Astrocyte of the spinal cord (primary cell): Measurements from ENCODE around the gene C1orf35.

Source experiments
- DNase-seq: peaks from one replicate; pipeline ENCODE4 v3.0.0; 2011; ENCODE audit warnings: low read depth, low spot score
- H3K4me3 ChIP-seq: 2 replicates; pipeline ENCODE4 v1.5.1; 2011; ENCODE audit warnings: low read depth, mild to moderate bottlenecking, low read length, moderate library complexity
- in situ Hi-C: cut with HindIII; loops from 2 replicates; pipeline ENCODE4 v1.10.0; 2017; ENCODE audit warnings: low sequenced_read_pairs
- TF ChIP-seq, protein P1 (sequence below): IDR thresholded peaks from 2 replicates; pipeline ENCODE4 v1.5.1; 2012; ENCODE audit warnings: low read depth, mild to moderate bottlenecking, low read length, inconsistent platforms

C1orf35 gene

DNA sequence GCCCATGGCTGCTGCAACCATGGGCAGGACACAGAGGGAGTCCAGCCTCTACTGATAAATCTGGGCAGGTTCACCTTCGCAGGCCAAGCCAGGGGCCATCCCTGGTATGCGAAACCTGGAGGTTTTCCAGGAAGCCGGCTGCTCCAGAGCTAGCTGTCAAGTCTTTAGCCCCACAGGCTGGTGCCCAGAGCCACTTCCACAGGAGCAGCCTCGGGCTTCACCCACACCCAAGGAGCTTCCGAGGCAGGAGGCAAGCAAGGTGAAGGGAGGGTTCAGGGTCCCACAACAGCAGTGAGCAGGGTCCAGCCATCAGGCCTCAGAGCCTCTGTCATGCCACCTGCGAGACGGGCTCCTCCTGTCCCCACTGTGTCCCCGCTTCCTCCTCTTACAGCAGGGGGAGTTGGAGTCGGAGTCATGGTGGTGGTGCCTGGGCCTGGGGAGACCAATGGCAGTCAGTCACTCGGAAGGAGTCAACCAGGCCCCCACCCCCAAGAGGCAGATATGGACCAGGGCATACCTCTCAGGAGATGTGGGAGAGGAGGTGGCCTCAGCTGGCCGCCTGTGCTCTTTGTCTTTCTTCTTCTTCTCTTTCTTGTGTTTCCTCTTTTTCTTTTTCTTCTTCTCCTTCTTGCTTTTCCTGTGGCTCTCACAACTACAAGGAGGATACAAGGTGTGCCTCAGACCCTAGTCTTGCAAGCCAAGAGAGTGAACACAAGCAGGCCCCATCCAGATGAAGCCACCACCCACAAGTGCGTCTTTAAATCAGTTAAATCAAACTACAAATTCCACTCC is 2.1 kb downstream of the C1orf35 start:
- no peak overlapping the region for H3K4me3 ChIP-seq
- in situ Hi-C loops, result no loop called here
- TF ChIP-seq, protein P1, sequence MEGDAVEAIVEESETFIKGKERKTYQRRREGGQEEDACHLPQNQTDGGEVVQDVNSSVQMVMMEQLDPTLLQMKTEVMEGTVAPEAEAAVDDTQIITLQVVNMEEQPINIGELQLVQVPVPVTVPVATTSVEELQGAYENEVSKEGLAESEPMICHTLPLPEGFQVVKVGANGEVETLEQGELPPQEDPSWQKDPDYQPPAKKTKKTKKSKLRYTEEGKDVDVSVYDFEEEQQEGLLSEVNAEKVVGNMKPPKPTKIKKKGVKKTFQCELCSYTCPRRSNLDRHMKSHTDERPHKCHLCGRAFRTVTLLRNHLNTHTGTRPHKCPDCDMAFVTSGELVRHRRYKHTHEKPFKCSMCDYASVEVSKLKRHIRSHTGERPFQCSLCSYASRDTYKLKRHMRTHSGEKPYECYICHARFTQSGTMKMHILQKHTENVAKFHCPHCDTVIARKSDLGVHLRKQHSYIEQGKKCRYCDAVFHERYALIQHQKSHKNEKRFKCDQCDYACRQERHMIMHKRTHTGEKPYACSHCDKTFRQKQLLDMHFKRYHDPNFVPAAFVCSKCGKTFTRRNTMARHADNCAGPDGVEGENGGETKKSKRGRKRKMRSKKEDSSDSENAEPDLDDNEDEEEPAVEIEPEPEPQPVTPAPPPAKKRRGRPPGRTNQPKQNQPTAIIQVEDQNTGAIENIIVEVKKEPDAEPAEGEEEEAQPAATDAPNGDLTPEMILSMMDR, result no peak
- DNase-seq, result no peak

DNA sequence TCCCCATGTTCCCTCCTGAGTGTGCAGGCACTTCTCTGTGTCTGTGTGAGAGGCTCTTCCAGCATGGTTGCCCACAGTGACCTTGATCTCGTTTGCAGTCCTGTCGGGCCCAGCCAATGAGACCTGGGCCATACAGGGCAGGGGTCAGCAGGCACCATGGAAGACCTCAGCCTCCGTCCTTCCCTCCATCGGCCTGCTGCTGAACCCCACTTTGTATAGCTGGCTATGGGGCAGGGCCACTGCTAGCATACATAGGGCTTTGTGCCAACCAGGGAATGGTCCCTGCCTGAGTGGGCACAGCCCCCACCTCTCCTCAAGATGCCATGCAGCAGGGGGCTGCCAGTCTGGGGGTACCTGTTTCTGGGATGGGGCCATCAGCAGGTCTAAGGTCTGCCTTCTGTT is 3.8 kb downstream of the C1orf35 start:
- DNase-seq, result no peak
- no peak overlapping the region for H3K4me3 ChIP-seq
- in situ Hi-C loops, result no loop called here
- TF ChIP-seq, protein P1, result no peak

DNA sequence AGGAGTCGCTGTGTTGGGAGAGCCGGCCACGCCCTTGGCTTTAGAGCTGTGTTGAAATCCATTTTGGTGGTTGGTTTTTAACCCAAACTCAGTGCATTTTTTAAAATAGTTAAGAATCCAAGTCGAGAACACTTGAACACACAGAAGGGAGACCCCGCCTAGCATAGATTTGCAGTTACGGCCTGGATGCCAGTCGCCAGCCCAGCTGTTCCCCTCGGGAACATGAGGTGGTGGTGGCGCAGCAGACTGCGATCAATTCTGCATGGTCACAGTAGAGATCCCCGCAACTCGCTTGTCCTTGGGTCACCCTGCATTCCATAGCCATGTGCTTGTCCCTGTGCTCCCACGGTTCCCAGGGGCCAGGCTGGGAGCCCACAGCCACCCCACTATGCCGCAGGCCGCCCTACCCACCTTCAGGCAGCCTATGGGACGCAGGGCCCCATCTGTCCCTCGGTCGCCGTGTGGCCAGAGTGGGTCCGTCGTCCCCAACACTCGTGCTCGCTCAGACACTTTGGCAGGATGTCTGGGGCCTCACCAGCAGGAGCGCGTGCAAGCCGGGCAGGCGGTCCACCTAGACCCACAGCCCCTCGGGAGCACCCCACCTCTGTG is 4.7 kb downstream of the C1orf35 start:
- H3K4me3 ChIP-seq, result no peak overlapping the region
- DNase-seq, result no peak
- TF ChIP-seq, protein P1, result no peak
- in situ Hi-C loops, result no loop called here

DNA sequence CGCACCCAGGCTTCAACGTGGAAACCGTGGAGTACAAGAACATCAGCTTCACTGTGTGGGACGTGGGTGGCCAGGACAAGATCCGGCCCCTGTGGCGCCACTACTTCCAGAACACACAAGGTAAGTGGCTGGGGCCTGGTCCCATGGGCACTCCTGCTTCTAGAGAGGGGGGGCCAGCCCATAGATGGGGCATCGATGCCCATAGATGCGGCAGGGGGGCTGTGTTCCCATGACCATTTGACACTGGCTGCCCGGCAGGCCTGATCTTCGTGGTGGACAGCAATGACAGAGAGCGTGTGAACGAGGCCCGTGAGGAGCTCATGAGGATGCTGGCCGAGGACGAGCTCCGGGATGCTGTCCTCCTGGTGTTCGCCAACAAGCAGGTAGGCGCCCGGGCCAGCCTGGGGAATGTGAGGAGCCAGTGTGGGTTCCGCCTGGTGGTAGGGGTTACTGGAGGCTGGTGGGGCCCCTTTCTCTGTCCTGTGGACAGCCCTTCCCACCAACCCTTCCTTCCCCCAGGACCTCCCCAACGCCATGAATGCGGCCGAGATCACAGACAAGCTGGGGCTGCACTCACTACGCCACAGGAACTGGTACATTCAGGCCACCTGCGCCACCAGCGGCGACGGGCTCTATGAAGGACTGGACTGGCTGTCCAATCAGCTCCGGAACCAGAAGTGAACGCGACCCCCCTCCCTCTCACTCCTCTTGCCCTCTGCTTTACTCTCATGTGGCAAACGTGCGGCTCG is 5.6 kb downstream of the C1orf35 start:
- no peak for DNase-seq
- in situ Hi-C loops, result no loop called here
- TF ChIP-seq, protein P1, result no peak
- H3K4me3 ChIP-seq, result no peak overlapping the region

DNA sequence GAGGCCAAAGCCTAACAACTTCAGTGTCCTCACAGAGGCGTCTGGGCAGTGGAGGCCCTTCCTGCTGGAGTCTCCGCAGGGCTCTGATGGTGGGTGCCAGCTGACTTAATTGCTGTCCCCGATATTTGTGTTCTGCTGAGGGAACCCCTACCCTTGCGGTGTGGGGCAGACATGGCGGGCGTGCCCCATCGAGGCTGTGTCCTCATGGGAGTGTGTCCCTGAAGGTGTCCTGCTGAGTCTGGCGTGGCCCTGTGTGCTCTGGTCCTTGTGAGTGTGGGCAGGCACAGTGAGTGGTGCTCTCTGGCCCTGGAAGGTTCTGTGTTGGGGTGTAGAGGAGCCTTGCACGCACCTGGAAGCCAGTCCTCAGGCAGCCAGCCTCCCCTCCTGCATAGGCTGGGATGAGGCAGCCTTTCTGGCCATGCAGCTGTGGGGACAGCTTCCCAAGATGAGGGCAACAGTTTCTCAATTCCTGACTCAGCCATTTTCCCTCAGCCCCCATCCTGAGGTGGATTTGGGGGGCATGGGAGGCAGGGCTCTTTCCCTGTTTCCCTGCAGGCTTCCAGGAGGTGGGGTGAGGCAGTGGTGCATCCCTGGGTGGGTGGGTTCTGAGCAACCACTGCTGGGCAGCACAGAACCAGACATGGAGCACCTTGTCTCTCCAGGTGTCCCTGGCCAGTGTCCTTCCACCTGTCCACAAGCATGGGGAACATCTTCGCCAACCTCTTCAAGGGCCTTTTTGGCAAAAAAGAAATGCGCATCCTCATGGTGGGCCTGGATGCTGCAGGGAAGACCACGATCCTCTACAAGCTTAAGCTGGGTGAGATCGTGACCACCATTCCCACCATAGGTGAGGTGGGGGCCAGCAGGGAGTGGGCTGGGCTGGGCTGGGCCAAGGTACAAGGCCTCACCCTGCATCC is 6.5 kb downstream of the C1orf35 start:
- no peak overlapping the region for H3K4me3 ChIP-seq
- in situ Hi-C loops, result no loop called here
- TF ChIP-seq, protein P1, result no peak
- no peak for DNase-seq

DNA sequence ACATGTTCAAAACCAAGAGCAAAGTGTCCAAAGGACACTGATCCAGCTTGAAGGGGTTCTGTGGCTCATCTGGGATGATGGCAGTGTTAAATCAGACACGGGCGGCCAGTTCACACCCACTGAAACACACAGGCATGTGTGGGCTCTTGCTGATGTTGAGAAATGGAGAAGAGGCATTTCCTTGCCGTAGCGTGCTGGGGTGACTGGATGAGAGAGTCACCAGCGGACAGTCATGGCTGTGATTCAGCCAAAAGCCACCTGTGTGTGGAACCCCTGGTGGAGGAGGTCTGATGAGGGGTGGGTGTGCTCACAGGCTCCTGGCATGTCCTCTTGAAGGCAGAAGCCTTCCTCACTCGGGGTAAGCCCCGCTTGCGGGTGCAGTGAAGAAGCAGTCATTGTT is 7.2 kb downstream of the C1orf35 start:
- in situ Hi-C loops, result no loop called here
- H3K4me3 ChIP-seq, result no peak overlapping the region
- TF ChIP-seq, protein P1, result no peak
- no peak for DNase-seq
